Activated gamma-delta T cell treated with anti-CD3 and anti-CD28 coated beads, Interleukin-2, amount 50 U/mL, for 16 hours (primary cell): ENCODE data around the gene GPR33.
"Not testable (repeated sequence)": the region's sequence is repeated elsewhere in the genome, so short reads cannot be mapped to it uniquely, and the experiment has no call there.

Experiments used
- DNase-seq: peaks from one replicate; pipeline ENCODE4 v3.0.0-alpha.2; 2020; ENCODE audit warnings: low read depth

The GPR33 gene

GRCh38 chr14:31487886-31488285 is at the start of gene GPR33:
Gene GPR33, minus strand, starts transcription at chr14:31488039. Its CDS starts 4,074 bp downstream, at chr14:31483965.
- DNase-seq, result no peak

DNA sequence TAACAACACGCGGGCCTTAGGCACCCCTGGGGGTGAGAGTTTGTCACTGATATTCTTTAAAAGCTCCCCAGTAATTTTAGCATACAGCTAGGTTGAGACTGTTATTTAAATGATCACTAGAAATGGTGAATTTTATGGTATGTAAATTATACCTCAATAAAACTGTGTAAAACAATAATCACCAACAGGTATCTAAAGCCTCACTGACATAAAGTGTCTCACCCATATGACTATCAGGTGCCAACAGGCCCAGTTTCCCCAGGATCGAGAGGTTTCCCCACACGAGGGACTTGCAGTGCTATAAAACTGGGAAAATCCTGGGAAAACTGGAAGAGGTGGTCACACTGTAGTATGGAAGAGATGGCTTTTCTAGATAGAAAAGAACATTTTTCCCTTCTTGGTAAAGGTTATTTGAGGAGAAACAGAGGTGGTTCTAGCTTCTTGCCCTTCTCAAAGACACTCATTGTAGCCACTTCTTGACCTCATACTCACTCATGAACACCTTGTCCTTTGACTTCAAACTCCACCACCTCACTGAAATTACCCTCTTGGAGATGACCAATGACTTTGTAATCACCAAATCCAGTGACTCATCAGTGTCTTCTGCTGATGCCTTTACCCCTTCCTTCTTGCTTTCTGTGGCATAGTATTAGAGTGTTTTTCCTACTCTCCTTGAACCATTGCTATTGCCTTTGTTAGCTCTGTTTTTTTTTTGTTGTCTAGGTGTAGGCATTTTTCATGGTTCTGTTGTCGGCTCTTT is 48.5 kb upstream of the GPR33 start:
- DNase-seq, result no peak

DNA sequence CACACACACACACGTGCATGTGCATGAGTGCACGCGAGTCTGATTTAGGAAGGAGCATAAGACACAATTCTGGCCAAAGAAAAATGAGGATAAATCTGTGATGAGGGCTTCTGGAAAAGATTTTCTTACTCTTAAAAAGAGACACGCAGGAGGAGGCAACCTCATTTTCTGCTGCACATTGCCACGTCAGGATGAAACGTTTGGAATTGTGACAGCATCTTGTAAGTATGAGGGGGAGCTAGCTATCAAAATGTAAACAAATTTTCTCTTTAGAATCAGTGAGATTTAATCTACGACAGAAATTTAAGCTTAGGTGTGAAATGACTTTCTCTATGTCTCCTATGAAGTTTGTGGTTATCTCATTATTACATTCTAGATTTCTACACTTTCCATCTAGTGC is 42.3 kb upstream of the GPR33 start:
- DNase-seq, result no peak

DNA sequence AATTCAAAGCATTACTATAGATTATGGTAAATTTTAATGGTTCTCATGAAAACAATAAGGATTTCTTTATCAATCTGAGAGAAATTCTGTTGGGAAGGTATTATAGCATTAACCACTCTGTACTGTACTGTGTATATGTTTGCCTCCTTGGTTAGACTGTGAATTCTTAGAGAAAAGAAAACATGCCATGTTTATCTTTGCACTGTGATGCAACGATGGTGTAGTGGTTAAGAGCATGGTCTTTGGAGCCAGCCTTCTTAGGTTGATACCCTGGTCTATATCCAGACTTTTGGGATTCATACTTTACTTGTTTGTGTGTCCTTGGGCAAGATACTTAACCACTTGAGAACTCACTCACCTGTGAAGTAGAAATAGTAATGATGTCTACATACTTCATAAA is 41.2 kb upstream of the GPR33 start:
- no peak for DNase-seq

DNA sequence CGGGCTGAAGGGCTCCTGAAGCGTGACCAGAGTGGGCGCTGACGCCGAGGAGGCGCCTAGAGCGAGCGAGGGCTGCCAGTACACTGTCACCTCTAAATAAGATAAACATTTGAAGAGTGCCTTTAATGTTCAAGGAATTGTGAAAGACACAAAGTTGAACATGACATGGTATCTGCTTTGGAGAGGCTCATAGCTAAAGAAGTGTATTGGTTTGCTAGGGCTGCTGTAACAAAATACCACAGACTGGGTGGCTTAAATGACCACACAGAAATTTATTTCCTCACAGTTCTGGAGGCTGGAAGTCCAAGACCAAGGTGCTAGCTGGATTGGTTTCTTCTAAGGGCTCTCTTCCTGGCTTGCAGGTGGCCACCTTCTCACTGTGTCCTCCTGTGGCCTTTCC is 39.7 kb upstream of the GPR33 start:
- DNase-seq, result no peak

DNA sequence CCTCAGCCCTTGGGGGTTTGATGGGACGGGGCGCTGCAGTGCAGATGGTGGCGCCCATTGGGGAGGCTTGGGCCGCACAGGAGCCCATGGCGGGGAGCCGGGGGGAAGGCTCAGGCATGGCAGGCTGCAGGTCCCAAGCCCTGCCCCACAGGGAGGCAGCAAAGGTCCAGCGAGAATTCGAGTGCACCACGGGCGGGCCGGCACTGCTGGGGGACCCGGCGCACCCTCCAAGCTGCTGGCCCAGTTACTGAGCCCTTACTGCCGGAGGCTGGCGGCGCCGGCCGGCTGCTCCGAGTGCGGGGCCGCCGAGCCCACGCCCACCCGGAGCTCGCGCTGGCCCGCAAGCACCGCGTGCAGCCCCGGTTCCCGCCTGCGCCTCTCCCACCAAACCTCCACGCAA is 39.2 kb upstream of the GPR33 start:
- no peak for DNase-seq

GRCh38 chr14:31510855-31511254 is 23.0 kb upstream of the GPR33 start:
- DNase-seq, result no peak

DNA sequence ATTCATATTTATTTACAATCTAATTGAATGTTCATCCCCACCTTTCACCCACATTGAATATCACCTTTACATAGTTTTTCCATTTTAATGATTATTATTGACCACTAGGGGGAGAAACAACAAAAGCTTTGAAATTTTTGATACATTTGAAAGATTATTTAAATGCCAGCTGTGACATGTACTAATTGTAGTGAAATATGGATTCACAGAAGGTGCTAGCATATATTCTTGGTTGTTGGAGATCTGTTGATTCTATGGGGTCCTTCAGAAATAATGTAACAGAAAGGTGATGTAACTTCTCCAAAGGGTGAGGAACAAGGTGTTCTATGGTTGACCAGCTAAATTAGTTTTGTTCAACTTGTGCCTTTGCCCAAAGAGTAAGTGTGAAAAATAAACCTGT is 22.4 kb upstream of the GPR33 start:
- DNase-seq, result no peak

GRCh38 chr14:31508135-31508534 is 20.3 kb upstream of the GPR33 start:
- DNase-seq, result no peak

DNA sequence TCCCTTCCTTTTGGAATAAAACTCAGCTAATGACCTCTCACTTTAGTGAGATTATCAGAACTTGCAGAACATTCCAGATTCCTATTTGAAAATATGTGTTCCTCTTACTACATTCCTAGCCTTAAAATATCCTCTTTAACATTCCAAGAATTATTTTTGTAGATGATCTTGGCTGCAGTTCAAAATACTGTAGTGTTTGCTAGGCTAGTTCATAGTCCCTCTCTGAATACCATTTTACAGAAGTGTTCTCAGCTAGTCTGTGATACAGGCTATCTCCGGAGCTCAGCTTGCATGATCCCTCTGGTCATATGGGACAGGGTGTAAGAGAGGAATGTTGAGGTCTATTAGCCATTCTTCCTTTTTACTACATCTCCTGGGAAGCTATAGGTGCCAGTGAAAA is 17.6 kb upstream of the GPR33 start:
- no peak for DNase-seq

- DNase-seq, result no peak
These were observed 14.0 kb upstream of the GPR33 start for GRCh38 chr14:31501870-31502269.

- no peak for DNase-seq
These were observed 5.1 kb upstream of the GPR33 start for GRCh38 chr14:31492759-31493498.

DNA sequence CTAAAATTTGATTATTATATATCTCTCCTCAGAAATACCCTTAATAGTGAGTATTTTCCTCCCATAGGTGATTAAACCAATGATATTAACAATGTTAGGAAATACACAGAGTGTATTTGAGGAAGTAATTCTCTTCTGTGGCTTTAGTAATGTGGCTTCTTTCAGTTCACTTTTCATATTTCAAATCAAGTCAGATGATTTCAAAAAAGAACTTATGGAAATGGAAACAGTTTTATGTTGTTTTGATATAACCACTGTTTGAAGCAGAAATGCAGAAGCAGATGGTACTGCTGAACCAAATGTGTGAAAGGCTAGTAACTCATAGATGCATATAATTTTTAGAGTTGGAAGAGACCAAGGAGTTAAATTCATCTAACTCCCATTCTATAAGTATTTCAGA is 1.9 kb upstream of the GPR33 start:
- no peak for DNase-seq

DNA sequence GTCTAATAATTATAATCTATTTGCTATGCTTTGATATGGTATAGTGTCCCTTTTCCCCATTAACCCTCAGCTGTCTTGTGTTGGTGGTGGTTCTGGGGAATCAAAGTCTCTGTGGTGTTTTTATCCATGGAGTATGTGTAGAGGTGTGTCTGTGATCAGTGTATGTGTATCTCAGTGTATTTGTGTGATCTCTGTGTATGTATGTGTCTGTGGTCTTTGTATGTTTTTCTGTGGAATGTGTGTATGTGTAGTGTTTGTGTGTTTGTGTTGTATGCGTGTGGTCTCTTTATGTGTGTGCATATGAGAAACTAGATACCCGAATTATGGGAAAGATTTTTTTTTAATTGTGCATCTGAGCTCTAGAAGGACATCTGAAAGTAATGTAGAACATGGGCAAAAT is 1.1 kb downstream of the GPR33 start:
- DNase-seq, result no peak

DNA sequence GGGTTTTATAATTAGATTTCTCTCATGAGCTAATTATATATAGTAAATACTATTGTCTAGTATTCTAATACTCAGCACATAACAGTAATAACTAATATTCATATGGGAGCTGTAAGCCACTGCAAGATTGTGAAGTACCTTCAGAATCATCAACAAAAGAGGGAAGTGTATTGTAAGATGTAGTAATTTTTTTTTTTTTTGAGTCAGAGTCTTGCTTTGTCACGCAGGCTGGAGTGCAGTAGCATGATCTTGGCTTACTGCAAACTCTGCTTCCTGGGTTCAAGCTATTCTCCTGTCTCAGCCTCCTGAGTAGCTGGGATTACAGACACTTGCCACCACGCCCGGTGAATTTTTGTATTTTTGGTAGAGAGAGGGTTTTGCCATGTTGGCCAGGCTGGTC is 3.1 kb downstream of the GPR33 start:
- DNase-seq, result no peak

DNA sequence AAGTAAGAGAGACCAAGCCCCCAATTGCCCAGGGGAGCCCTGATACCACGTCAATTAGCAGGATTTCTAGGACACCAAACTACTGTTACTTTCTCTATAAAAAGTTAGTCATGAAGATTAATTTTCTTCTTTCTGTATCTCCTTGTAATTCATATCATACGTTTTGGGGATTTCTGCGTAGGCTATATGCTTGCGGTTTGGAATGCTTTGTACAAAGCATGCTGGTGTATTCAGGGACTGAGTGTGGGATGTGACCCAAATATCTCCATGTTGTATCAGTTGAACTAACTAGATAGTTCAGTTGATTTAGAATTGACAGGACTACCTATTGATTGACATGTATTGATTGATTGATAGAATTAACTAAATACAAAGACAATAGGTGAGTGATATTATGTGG is 7.7 kb downstream of the GPR33 start:
- no peak for DNase-seq

DNA sequence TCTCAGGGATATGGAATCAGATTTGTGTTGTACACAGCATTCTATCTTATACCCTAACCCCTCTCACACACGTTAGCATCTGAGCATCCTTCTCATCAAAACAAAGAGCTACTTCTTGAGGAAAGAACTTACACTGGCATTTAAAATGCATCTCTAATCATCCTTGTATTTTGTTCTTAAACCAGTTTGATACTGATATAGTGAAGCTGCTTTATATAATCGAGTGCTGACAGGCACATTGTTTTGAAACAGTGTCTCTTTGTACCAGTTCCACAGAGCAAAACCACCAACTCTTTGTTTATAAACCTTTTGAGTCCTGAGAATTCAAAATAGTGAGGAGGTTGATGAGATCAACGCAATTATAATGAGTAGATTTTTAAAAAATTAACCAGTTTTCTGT is 8.8 kb downstream of the GPR33 start:
- DNase-seq, result no peak

- DNase-seq, result no peak
These were observed 10.6 kb downstream of the GPR33 start for GRCh38 chr14:31477248-31477647.

DNA sequence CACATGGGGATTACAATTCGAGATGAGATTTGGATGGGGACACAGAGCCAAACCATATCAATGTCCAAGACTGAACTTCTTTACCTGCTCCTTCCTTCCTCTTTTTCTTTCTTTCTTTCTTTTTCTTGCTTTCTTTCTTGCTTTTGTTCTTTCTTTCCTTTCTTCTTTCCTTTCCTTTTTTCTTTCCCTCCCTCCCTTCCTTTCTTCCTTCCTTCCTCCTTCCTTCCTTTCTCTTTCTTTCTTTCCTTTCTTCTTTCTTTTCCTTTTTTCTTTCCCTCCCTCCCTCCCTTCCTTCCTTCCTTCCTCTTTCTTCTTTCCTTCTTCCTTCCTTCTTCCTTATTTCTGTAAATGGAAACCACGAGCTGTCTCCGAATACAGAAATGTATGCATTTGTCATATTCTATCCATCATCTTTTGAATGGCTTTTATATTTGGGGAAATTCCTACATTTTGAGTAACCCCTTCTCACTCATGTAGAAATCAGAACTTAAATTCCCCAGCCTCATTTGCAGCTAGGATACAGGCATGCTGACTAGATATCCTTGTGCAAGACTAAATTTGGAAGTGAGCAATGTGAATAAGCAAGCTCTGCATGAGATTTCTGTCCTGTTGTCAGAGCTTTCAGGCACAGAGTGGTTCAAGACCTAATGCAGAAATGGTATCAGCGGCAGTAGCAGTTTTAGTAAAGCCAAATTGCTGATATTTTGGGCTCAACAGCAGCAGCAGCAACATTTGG is 11.5 kb downstream of the GPR33 start:
- DNase-seq, result no peak

DNA sequence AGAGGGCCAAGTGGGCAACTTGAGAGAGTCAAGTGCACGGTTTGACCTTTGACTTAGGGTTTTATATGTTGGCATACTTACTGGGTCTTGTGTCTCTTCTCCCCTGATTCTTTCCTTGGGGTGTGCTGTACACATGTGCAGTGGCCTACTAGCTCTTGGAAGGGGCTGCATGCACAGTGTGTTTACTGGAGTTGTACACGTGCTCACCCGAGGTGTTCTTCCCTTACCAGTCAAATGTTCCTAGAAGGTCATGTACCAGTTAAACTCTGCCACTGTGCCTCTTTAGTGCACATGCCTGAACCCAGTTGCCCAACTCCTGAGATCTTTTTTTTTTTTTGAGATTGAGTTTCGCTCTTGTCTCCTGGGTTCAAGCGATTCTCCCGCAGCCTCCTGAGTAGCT is 21.3 kb downstream of the GPR33 start:
- DNase-seq, result no peak

DNA sequence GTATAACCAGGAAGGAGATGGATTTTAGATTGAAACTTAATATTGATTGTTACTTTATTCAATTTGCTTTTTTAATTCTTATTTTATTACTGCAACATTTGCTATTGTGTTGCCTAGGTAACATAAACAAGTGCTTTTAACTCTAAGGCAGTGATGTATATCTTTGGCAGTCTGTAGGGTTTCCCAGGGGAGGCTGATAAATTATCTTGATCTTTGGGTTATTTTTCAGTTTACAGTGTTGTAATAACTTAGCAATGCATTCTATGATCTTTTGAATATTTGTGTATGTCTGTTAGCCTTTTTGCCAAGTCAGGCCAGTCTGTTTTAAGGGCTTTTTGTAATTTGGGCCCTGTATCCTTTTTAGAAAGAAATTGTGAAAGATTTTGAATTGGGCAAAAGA is 22.7 kb downstream of the GPR33 start:
- no peak for DNase-seq

DNA sequence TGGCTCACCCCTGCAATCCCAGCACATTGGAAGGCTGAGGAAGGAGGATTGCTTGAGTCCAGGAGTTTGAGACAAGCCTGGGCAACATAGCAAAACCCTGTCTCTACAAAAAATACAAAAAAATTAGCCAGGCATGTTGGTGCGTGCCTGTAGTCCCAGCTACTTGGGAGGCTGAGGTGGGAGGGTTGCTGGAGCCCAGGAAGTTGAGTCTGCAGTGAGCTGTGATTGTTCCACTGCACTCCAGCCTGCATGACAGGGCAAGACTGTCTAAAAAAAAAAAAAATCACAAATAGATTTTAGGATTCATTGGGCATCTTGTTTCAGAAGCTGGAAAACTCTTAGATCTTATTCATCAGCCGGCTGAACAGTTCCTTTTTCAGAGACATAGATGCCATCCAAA is 25.4 kb downstream of the GPR33 start:
- DNase-seq, result not testable (repeated sequence)

GRCh38 chr14:31461545-31461944 is 26.3 kb downstream of the GPR33 start:
- no peak for DNase-seq
